Fibroblast of pulmonary artery (primary cell): ENCODE results near the gene PRPF31.

Experiments
- DNase-seq: peaks from one replicate; pipeline ENCODE4 v3.0.0-alpha.2; 2010; ENCODE audit warnings: low read depth
- H3K4me3 ChIP-seq: replicated peaks from 2 replicates; pipeline ENCODE4 v1.5.1; 2011; ENCODE audit warnings: low read depth, mild to moderate bottlenecking, control low read depth, low read length, moderate library complexity
- CTCF ChIP-seq: IDR thresholded peaks from 2 replicates; pipeline ENCODE4 v1.5.1; 2011; ENCODE audit warnings: mild to moderate bottlenecking, control low read depth, low read length, inconsistent platforms; ENCODE audit errors: missing control alignments

Gene PRPF31

GRCh38 chr19:54180691-54181091, 65.1 kb downstream of the PRPF31 start:
- no peak for TF ChIP-seq CTCF
- H3K4me3 ChIP-seq: no peak overlapping the region

More at GRCh38 chr19:54180691-54181091, 65.1 kb downstream of the PRPF31 start:
- DNase-seq: no peak
